MM.1S (cell line): ENCODE data around the gene ZNF556.

Source experiments
- CTCF ChIP-seq: fragments of 300-600 bp; sonication (generic); IDR thresholded peaks from 2 replicates; pipeline ENCODE4 v1.5.1; 2016; ENCODE audit warnings: antibody characterized with exemption, low read length, mixed read lengths
- EZH2 ChIP-seq: fragments of 300-600 bp; sonication (generic); optimal IDR thresholded peaks from 2 replicates; pipeline ENCODE3; 2017; ENCODE audit warnings: low read depth, mild to moderate bottlenecking, antibody characterized with exemption, low read length, mixed read lengths

GRCh38 chr19:2834294-2834871 is 32.8 kb upstream of the ZNF556 start:
- no peak for TF ChIP-seq CTCF
- no peak for TF ChIP-seq EZH2
